GM12873 (cell line): ENCODE data around the gene ZNF710.

ENCODE experiments used
- TF ChIP-seq, protein P1 (sequence below): IDR thresholded peaks from 2 replicates; pipeline ENCODE4 v1.5.1; 2012; ENCODE audit warnings: low read depth, mild to moderate bottlenecking, moderate library complexity, low read length, control low read depth; ENCODE audit not compliant: insufficient read depth; ENCODE audit errors: missing control alignments

Gene ZNF710

GRCh38 chr15:89998923-89999675 lies 2.0 kb upstream of the ZNF710 start:
- TF ChIP-seq, protein P1, sequence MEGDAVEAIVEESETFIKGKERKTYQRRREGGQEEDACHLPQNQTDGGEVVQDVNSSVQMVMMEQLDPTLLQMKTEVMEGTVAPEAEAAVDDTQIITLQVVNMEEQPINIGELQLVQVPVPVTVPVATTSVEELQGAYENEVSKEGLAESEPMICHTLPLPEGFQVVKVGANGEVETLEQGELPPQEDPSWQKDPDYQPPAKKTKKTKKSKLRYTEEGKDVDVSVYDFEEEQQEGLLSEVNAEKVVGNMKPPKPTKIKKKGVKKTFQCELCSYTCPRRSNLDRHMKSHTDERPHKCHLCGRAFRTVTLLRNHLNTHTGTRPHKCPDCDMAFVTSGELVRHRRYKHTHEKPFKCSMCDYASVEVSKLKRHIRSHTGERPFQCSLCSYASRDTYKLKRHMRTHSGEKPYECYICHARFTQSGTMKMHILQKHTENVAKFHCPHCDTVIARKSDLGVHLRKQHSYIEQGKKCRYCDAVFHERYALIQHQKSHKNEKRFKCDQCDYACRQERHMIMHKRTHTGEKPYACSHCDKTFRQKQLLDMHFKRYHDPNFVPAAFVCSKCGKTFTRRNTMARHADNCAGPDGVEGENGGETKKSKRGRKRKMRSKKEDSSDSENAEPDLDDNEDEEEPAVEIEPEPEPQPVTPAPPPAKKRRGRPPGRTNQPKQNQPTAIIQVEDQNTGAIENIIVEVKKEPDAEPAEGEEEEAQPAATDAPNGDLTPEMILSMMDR = no peak

DNA sequence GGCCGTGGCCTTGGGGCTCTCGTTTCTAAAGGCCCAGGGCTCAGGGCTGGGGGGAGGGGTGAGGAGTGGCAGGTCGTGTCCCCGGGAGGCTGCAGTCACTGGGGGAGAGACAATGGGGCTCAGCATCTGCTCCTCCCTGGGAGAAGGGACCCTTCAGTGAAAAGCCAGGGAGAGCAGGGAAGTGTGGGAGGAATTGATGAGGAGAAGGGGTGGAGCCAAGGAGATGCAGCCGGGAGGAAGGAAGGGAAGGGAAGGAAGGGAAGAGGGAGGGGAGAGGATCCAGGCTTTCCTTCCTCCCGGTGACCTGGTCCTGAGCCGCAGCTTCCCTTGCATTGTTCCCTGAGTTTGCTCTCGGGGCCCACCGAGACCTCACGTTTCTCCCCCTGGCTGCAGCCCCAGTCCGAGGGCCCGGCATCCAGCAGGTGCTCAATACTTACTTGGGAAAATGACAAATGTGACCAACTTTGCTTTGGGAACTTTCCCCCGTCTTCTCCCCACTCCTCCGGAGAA lies 1.4 kb upstream of the ZNF710 start:
- TF ChIP-seq, protein P1 = no peak

DNA sequence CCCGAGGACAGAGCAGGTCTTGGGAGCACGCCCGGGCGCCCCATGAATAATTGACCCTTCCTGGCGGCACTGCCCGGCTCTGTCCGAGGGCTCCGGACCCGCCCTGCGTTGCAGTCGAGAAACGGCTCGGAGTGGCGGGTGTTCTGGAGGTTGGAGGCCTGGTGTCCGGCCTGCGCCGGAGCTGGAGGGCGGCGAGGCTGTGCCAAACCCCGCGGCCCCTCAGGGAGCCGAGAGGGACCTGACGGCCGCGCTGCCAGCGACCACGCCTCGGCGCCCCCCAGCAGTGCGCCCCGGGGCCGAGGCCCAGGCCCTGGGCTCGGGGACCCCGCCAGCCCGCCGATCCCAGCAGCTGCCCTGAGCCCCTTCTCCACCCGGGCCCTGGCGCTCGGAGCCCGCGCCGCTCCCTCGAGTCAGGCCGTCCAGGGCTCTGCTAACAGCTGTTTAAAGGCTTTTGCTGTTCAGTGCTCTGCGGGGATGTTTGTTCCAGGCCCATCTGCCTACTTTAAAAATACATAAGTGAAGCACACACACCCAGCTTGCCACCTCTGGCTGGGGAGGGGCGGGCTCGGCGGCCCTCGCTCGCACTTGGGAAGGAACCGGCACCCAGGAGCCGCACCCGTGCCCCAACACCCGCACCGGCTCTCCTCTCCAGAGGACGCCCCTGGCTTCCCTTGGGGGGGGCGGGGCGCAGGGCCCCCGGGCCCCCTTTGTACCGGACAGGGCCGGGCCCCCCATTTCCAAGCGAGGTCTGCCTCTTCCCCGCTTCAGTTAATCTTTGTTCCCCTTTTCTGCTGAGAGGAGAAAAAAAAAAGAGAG lies 730 bp upstream of the ZNF710 start:
- TF ChIP-seq, protein P1 = no peak

GRCh38 chr15:90001683-90002427 lies 731 bp downstream of the ZNF710 start:
- TF ChIP-seq, protein P1 = no peak

- TF ChIP-seq, protein P1 = no peak
These were observed 1.3 kb downstream of the ZNF710 start for GRCh38 chr15:90002428-90002844.

GRCh38 chr15:90003736-90004135 lies 2.6 kb downstream of the ZNF710 start:
- TF ChIP-seq, protein P1 = no peak

DNA sequence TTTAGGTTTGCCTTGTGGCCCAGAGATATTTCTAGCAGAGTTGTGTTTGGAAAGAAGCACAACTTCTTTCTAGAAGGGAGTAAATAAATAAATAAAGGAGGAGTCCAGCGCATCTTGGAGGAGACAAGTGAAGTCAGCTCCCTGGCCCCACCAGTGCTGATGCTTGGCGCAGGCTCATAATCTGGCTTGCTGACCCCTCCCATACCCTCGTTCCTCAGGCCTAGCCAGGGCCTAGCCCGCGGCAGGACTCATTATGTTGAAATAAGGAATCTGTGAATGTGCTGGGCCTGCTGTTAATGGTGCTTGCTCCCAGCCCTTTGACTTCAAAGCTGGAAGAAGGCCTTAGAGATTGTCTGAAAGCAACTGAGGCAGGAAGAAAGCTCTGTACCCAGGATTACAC lies 3.1 kb downstream of the ZNF710 start:
- TF ChIP-seq, protein P1 = no peak
